Right forelimb (tissue), 1 donor: ENCODE results near the gene PTGDR2.
"Not testable (repeated sequence)": the region's sequence is repeated elsewhere in the genome, so short reads cannot be mapped to it uniquely, and the experiment has no call there.

Source experiments
- DNase-seq: peaks from one replicate; pipeline ENCODE4 v3.0.0-alpha.2; 2018

PTGDR2 gene

GRCh38 chr11:60840470-60841430 lies 15.0 kb downstream of the PTGDR2 start:
- peak; percentile 78 for DNase-seq

GRCh38 chr11:60838132-60838531 lies 17.6 kb downstream of the PTGDR2 start:
- no peak for DNase-seq

- no peak for DNase-seq
Measured at GRCh38 chr11:60836866-60837515, 18.8 kb downstream of the PTGDR2 start.

- DNase-seq = no peak
Measured at GRCh38 chr11:60835534-60835846, 20.3 kb downstream of the PTGDR2 start.

- DNase-seq = no peak
Measured at GRCh38 chr11:60834742-60835533, 20.8 kb downstream of the PTGDR2 start.

- no peak for DNase-seq
Measured at GRCh38 chr11:60831501-60832079, 24.2 kb downstream of the PTGDR2 start.

GRCh38 chr11:60831143-60831500 lies 24.6 kb downstream of the PTGDR2 start:
- peak; percentile 88 for DNase-seq

- DNase-seq = no peak
Measured at GRCh38 chr11:60830478-60831142, 25.1 kb downstream of the PTGDR2 start.

- DNase-seq = no peak
Measured at GRCh38 chr11:60825790-60826189, 30.0 kb downstream of the PTGDR2 start.

GRCh38 chr11:60825118-60825517 lies 30.6 kb downstream of the PTGDR2 start:
- no peak for DNase-seq

GRCh38 chr11:60823745-60824306 lies 31.9 kb downstream of the PTGDR2 start:
- not testable (repeated sequence) for DNase-seq

- no peak for DNase-seq
Measured at GRCh38 chr11:60821827-60822599, 33.7 kb downstream of the PTGDR2 start.

- DNase-seq = no peak
Measured at GRCh38 chr11:60818057-60818456, 37.7 kb downstream of the PTGDR2 start.

- no peak for DNase-seq
Measured at GRCh38 chr11:60816590-60817157, 39.1 kb downstream of the PTGDR2 start.

GRCh38 chr11:60814112-60814511 lies 41.6 kb downstream of the PTGDR2 start:
- DNase-seq = no peak

- DNase-seq = no peak
Measured at GRCh38 chr11:60813324-60813723, 42.4 kb downstream of the PTGDR2 start.

- no peak for DNase-seq
Measured at GRCh38 chr11:60810569-60810968, 45.2 kb downstream of the PTGDR2 start.

GRCh38 chr11:60810151-60810550 lies 45.6 kb downstream of the PTGDR2 start:
- DNase-seq = no peak

- DNase-seq = no peak
Measured at GRCh38 chr11:60809691-60810090, 46.1 kb downstream of the PTGDR2 start.

- no peak for DNase-seq
Measured at GRCh38 chr11:60809249-60809648, 46.5 kb downstream of the PTGDR2 start.
